GM18507 (cell line): Measurements from ENCODE around the gene TUBD1.
"Not testable (repeated sequence)": the region's sequence is repeated elsewhere in the genome, so short reads cannot be mapped to it uniquely, and the experiment has no call there.

Experiments
- DNase-seq: peaks from one replicate; pipeline ENCODE4 v3.0.0; 2011; ENCODE audit warnings: low read depth; ENCODE audit not compliant: insufficient read length; ENCODE audit errors: extremely low spot score
- FAIRE-seq: peaks from 2 replicates; lab custom pipeline; 2011; peaks lifted over from hg19 to GRCh38; lab: Jason Lieb, UNC

The TUBD1 gene

DNA sequence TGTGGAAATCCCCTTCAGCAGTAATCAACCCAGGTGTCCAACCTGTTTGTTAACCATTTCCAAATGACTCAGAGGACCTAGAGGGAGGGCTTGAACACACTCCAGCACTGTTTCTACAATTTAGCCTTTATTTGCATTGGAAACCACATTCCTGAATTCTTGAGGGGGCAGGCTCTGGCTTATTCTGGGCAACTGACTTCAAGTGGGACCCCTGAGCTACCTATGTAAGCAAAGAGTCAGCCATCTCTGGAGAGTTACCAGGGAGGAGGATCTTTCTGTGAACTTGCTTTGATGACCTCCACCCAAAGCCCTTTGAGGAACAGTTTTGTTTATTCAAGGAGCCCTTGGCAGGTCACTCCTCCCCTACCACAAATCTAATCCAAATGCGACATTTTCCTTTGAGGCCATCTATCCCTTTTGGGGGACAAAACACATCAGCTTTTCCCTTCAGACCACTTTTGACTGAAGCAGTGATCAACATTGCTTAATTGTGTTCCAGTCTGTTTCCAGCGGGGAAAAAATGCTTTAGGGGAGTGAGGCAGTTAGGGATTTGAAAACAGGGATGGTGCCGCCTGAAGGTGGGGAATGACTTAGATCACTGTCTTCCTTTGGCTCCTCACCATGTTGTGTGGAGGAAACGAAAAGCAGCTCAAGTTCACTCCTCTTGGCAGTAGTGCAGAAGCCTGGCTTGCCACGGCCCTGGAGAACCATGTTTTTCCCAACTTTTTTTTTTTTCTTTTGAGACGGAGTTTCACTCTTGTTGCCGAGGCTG lies 46.2 kb downstream of the TUBD1 start:
- FAIRE-seq (peak; percentile 79), DNase-seq (no peak)

DNA sequence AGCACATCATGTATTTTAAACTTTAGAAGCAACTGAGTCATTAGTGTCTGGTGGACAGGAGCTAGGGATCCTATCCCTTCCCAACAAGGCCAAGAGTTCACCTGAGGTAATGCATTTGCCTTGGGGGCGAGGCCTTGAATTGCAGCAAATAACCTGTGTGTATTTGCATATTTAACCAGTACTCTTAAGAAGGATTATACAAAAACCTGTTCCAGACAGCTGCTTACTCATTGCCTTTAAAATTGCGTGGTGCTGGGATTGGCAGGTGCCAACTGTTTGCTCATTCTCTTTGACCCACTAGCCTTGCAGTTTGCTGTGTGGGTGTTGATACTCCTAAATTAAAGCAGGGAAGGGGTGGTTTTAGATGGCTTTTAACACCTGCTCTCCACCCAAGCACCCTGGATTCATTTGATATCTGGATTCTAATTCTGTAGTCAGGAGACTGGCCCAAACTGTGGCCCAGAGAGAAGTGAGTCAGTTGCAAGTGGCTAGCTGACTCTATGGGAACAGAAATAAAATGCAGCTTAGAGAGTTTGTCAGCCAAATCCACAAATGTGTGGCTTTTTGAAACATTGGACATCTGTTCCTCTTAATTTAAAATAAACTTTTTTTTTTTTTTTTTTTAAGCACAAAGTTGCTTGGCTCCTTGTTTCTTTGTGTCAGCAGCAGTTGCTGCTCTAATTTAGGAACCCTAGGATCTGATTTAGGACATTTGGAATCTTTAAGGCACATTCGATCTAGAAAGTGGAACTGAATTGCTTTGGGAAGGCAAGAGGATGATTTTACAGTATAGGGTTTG lies 46.9 kb downstream of the TUBD1 start:
- DNase-seq: no peak
- peak; percentile 21 for FAIRE-seq

DNA sequence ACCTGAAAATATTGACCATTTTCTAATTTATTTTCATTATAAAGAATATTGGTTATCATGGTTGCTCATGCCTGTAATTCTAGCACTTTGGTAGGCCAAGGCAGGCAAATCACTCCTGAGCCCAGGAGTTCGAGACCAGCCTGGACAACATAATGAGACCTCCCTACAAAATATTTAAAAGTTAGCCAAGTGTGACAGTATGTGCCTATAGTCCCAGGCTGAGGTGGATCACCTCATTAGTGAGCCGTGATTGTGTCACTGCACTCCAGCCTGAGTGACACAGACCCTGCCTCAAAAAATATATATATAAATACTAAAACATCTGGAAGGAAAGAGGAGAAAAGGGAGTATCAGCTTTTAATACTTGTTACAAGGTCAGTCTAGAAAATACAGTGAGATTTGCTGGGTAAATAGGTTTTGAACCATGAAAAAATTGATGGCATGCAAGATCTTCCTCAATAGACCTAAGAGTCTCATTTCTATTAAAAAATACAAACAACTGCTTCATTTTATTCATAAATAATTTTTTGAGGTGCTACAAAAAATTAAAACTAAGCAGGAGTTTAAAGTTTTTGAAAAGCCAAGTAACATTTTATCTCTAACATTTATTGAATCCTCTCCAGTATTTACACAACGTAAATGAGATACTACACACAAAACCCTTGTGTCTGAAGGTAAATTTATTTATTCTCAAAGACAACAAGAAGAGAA lies 47.7 kb downstream of the TUBD1 start:
- DNase-seq (no peak), FAIRE-seq (no peak)

DNA sequence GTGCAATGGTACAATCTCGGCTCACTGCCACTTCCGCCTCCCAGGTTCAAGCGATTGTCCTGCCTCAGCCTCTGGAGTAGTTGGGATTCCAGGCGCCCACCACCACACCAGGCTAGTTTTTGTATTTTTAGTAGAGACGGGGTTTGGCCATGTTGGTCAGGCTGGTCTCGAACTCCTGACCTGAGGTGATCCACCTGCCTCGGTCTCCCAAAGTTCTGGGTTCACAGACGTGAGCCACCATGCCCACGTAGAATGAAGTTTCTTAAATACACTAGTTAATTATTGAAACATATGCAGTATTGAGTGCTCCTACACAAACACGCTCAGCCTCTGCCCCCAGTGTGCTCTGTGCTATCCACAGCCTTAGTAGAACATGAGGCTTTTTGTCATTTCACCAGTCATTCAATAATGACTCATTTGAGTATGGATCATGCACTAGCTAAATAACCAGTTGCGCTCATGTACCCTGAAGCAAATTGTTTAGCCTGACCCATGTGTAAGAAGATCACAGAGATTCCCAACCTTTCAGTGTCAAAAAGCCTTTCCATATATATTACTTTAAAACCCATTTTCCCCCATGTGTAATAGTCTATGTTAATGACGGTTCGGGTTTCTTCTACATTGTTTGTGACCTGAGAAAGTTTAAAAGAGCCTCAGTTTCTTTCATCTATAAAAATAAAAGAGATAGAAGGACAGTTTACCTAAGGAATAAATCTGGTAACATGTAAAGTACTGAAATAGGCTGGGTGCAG lies 49.7 kb downstream of the TUBD1 start:
- FAIRE-seq (peak; percentile 65), DNase-seq (no peak)

DNA sequence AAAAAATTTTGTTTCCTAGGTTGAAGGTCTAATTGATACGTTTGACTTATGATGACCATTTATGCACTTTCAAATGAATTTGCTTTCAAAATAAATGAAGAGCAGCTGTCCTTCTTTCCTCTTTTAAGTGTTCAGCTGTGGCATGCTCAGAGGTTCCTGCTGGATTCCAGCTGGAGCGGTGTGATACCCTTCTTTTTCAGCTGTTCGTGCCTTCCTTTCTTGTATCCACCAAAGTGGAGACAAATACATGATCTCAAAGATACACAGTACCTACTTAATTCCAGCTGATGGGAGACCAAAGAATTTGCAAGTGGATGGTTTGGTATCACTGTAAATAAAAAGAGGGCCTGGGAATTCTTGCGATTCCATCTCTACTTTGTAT lies 50.9 kb downstream of the TUBD1 start:
- FAIRE-seq: peak; percentile 5
- not testable (repeated sequence) for DNase-seq

DNA sequence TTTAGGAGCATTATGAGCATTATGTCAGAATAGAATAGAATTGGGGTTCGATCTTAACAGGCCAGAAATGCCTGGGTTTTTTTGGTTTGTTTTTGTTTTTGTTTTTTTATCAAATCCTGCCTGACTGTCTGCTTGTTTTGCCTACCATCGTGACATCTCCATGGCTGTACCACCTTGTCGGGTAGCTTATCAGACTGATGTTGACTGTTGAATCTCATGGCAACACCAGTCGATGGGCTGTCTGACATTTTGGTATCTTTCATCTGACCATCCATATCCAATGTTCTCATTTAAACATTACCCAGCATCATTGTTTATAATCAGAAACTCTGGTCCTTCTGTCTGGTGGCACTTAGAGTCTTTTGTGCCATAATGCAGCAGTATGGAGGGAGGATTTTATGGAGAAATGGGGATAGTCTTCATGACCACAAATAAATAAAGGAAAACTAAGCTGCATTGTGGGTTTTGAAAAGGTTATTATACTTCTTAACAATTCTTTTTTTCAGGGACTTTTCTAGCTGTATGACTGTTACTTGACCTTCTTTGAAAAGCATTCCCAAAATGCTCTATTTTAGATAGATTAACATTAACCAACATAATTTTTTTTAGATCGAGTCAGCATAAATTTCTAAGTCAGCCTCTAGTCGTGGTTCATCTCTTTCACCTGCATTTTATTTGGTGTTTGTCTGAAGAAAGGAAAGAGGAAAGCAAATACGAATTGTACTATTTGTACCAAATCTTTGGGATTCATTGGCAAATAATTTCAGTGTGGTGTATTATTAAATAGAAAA lies 51.5 kb downstream of the TUBD1 start:
- not testable (repeated sequence) for DNase-seq

DNA sequence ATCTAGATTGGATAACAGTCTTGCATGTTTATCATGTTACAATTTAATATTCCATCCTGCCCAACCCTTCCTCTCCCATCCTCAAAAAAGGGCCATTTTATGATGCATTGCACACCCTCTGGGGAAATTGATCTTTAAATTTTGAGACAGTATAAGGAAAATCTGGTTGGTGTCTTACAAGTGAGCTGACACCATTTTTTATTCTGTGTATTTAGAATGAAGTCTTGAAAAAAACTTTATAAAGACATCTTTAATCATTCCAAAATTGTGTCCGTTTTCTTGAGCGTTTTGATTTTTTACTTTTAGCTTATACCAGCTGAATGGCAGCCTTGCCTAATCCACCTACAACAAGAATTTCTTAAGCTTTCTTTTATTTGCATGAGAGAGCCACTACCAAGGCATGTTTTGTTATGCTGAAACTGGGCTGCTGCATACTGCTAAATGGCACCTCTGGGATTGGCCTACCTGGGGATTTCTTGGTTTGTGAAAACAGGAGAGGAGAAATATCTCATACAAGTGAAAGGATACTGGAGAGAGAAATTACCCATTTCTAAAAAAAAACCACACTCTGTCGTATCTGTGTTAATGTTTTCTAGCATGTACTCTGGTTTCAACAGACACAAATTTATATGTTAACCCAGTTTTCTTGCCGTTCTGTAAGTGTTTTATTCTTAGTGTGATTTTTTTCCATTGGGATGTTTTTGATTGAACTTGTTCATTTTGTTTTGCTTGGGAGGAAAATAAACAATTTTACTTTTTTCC lies 52.2 kb downstream of the TUBD1 start:
- no peak for FAIRE-seq
- DNase-seq: no peak

More for the DNA sequence above, 51.5 kb downstream of the TUBD1 start:
- not testable (repeated sequence) for FAIRE-seq

DNA sequence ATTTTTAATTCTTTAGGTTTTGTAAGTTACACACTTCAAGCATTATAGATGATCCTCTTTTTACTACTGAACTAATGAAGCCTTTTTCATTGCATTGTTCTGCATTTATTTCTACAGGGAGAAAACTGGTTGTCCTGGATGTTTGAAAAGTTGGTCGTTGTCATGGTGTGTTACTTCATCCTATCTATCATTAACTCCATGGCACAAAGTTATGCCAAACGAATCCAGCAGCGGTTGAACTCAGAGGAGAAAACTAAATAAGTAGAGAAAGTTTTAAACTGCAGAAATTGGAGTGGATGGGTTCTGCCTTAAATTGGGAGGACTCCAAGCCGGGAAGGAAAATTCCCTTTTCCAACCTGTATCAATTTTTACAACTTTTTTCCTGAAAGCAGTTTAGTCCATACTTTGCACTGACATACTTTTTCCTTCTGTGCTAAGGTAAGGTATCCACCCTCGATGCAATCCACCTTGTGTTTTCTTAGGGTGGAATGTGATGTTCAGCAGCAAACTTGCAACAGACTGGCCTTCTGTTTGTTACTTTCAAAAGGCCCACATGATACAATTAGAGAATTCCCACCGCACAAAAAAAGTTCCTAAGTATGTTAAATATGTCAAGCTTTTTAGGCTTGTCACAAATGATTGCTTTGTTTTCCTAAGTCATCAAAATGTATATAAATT lies 53.0 kb downstream of the TUBD1 start:
- FAIRE-seq (no peak), DNase-seq (no peak)

DNA sequence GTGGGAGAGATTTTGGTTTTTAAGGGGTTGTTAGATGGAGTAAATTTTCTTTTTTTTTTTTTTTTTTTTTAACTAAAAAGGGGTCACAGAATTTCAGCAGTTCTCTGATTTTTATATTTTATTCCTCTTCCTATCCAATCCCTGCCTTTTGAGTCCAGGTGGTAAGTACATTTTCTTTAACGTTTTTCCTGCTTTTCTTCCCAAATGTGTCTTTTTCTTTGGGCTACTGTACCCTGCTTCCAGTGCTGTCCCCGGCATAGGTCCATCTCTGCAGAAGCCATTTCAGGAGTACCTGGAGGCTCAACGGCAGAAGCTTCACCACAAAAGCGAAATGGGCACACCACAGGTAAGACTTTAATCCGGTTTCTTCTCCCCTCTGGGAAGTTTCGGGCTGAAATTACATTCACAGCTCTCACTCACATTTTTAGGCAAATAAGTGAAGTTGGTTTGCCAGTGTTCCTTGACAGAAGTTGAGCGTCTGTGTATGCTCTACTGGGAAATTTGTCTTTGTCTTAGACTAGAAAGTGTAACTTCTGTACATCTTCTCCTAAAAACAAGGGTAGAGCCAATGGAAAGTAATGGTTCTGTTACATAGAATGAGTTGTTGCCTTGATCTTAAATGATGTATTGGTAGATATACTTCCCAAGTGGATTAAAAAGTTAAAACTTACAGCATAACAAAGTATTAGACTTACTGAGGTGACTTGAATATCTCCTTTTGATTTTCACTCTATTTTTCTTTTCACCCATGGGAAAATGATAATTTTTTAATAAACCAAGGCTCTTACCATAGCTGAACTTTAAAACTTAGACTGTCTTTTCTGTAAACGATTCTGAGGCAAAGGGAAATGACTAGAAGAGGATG lies 54.5 kb downstream of the TUBD1 start:
- DNase-seq (no peak), FAIRE-seq (no peak)

DNA sequence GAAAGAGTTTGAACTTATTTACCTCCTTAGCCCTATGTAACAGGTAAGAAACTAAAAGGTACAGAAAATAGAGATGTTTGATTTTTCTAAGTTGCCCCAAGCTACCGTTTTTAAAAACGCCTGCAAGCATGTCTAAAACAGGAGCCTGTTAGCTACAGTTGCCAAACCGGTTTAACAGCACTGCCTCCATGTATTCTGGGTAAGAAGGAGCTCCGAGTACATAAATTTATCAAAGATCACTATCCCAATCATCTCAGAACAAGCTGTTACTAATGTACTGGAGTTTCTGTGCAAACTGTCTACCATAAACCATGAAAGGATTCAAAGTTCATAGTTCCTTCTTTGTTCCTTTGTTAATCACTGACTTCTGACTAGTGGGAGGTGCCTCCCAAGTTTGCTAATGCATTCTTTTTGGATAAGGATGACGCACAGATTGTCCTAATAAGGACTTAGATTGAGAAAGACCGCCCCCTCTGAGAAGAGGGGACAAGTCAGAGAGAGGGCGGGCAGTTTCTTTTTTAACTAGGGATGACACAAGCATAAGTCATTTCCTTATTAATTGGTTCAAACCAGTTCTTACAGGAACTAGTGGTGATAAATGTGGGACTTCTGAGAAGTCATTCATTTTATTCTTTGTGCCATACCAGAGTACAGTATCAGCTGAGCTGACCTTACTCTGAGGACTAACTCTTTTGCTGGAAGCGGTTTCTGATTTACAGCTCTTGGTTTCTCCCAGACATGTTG lies 55.3 kb downstream of the TUBD1 start:
- DNase-seq (no peak), FAIRE-seq (peak; percentile 89)

DNA sequence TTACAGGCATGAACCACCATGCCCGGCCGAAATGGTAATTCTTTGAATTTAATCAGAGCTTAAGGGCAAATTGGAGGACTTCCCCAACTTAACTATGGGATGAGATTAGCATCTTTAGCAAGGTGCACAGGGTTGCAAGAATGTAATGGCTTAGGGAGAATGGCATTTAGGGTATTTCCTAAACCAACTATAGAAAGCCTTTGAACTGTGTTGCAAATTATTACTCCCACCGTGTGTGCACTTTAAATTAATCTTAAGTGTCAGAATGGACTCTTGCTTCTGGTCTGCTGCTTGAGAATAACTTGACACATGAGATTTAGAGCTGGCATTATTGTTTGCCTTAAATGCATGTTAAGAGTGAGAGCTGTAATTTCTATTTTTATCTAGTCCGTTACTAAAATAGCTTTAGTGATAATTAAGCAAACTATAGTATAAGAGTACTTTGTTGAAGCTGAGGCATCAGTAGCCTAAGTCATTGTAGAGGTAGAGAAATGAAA lies 59.8 kb downstream of the TUBD1 start:
- DNase-seq (no peak), FAIRE-seq (peak; percentile 42)

DNA sequence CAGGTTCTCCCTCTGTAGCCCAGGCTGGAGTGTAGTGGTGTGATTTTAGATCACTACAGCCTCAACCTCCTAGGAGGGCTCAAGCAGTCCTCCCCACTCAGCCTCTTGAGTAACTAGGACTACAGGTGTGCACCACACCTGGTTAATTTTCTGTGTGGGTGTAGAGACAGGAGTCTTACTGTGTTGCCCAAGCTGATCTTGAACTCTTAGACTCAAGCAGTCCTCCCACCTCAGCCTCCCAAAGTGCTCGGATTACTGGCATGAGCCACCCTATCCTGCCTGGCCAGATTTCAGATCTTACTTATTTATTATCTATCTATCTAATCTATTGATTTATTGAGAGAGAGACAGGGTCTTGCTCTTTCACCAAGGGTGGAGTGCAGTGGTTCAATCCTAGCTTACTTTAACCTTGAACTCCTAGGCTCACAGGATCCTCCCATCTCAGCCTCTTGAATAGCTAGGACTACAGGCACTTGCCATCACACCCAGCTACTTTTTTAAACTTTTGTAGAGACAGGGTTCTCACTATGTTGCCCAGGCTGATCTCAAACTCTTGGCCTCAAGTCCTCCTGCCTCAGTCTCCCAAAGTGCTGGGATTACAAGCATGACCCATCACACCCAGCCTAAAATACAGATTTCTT lies 61.8 kb downstream of the TUBD1 start:
- FAIRE-seq: peak; percentile 50
- no peak for DNase-seq

DNA sequence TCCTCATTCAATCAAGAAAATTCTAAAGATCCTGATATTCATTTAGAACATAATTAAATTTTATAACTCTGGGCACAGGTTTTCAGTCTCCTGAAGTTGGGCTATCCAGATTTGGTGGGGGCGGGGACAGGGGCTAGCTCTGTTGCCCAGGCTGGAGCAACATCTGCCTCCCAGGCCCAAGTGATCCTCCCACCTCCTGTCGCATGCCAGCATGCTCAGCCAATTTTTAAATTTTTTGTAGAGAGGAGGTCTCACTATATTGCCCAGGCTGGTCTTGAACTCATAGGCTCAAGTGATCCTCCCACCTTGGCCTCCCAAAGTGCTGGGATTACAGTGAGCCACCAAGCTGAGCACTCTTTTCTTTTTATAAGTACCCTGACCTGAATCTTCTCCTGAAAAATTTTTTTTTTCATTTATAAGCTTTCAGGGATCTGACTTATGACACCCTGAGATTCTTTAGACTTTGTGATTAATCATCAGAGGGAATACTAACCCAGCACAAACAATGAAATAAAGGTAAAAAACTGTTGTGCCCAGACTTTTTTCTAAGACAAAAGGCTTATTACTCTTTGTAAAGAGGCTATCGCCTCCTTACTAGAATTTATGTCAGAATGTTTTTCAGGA lies 62.6 kb downstream of the TUBD1 start:
- DNase-seq (no peak), FAIRE-seq (no peak)

DNA sequence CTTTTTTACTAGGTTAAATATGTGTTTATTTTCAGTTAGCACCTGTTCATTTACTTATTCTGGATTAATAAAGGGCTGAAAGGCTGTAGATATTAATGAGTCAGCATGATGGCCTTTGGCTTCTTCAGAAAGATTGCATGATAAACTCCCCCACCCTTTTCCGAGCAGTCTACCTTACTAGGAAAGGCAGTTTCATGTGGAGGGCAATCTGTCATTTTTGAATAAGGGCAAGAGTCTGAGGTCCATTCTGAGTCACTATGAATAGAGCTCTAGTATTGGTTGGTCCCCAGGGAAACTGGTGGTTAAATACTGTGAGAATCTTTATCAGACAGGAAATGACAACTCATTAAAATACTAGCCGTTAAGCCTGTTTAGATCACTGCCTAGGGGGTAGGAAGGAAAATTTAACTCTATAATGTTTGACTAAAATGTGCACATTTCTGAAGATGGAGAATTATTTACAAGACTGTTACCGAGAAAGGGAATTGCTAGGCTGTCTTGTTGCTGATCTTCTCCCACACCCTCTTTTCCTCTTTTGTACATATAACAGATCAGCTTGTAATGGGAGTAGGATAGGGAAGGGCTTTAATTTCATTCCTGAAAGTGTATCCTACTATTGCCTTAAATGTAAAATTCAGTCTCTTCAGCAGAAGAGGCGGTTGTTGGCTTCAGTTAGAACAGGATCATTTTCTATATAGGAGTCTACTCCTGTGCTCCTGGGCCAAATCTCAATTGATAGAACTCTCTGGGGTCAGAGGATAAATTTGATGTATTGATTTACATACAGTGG lies 63.3 kb downstream of the TUBD1 start:
- FAIRE-seq (peak; percentile 99), DNase-seq (no peak)
